HEK293 (cell line): ENCODE measurements around the gene TP73.

ENCODE experiments used
- CTCF ChIA-PET: fragments of 350-600 bp; formaldehyde crosslinking; extraction: SDS; loops from one replicate; lab custom pipeline; 2021; ENCODE audit warnings: antibody characterized with exemption; lab: Yijun Ruan, JAX
- POLR2A ChIA-PET: fragments of 300-600 bp; formaldehyde crosslinking; extraction: SDS; loops from one replicate; lab custom pipeline; 2020; ENCODE audit warnings: antibody characterized with exemption, inconsistent platforms; lab: Yijun Ruan, JAX
- H3K27ac ChIP-seq: fragments of 200-500 bp; sonication (Bioruptor generic); 2 replicates; pipeline ENCODE4 v1.5.1; 2014; ENCODE audit warnings: low read depth, low read length, control low read depth, inconsistent platforms; ENCODE audit errors: extremely low read depth
- H3K36me3 ChIP-seq, 2 experiments: fragments of 200-500 bp in 1 of 2; sonication (Bioruptor generic) in 1 of 2; 1 replicate in 1 of 2; 2 replicates in 1 of 2; pipeline ENCODE4 v1.5.1; 2014 to 2017; ENCODE audit warnings: inconsistent platforms in 2 of 2, low read length in 2 of 2; ENCODE audit not compliant: control insufficient read depth in 2 of 2, insufficient read depth in 1 of 2
- H3K4me1 ChIP-seq: fragments of 200-500 bp; sonication (Bioruptor generic); 2 replicates; pipeline ENCODE4 v1.5.1; 2014; ENCODE audit warnings: mild to moderate bottlenecking, low read length, inconsistent platforms; ENCODE audit not compliant: control insufficient read depth, insufficient read depth
- H3K4me3 ChIP-seq: 2 replicates; pipeline ENCODE4 v1.5.1; 2011; ENCODE audit warnings: low read depth, mild to moderate bottlenecking, control low read depth, low read length, moderate library complexity
- H3K9me3 ChIP-seq: fragments of 200-500 bp; sonication (Bioruptor generic); 2 replicates; pipeline ENCODE4 v1.5.1; 2014; ENCODE audit warnings: low read depth, low read length, inconsistent platforms; ENCODE audit not compliant: control insufficient read depth, insufficient read depth
- GLI4 ChIP-seq: fragments of 450-650 bp; formaldehyde crosslinking; IDR thresholded peaks from 2 replicates; pipeline ENCODE4 v1.5.1; 2016; ENCODE audit warnings: missing biosample characterization, missing genetic modification characterization
- GLIS2 ChIP-seq: fragments of 450-650 bp; formaldehyde crosslinking; IDR thresholded peaks from 2 replicates; pipeline ENCODE4 v1.5.1; 2016; ENCODE audit warnings: missing biosample characterization, missing genetic modification characterization
- HOXC10 ChIP-seq: sonication (generic); formaldehyde crosslinking; IDR thresholded peaks from 2 replicates; pipeline ENCODE4 v1.8.1; 2023; ENCODE audit warnings: mild to moderate bottlenecking, missing genetic modification reagents
- KLF1 ChIP-seq: fragments of 450-650 bp; formaldehyde crosslinking; IDR thresholded peaks from 2 replicates; pipeline ENCODE4 v1.5.1; 2016; ENCODE audit warnings: missing biosample characterization, missing genetic modification characterization
- KLF16 ChIP-seq: fragments of 450-650 bp; formaldehyde crosslinking; IDR thresholded peaks from 2 replicates; pipeline ENCODE4 v1.5.1; 2017; ENCODE audit warnings: missing biosample characterization, missing genetic modification characterization
- OSR2 ChIP-seq: fragments of 450-650 bp; formaldehyde crosslinking; IDR thresholded peaks from 2 replicates; pipeline ENCODE4 v1.5.1; 2016; ENCODE audit warnings: missing biosample characterization, missing genetic modification characterization
- SP3 ChIP-seq: fragments of 450-650 bp; formaldehyde crosslinking; IDR thresholded peaks from 2 replicates; pipeline ENCODE4 v1.5.1; 2016; ENCODE audit warnings: missing biosample characterization, missing genetic modification characterization
- SP7 ChIP-seq: fragments of 450-650 bp; formaldehyde crosslinking; IDR thresholded peaks from 2 replicates; pipeline ENCODE4 v1.5.1; 2016; ENCODE audit warnings: missing biosample characterization, missing genetic modification characterization
- TRIM28 ChIP-seq: IDR thresholded peaks from 2 replicates; pipeline ENCODE4 v1.6.1; 2011; ENCODE audit warnings: low read length, control low read depth, borderline replicate concordance
- YY1 ChIP-seq: fragments of 450-650 bp; formaldehyde crosslinking; IDR thresholded peaks from 2 replicates; pipeline ENCODE4 v1.5.1; 2018; ENCODE audit warnings: missing biosample characterization, missing genetic modification characterization
- ZBTB20 ChIP-seq: fragments of 450-650 bp; formaldehyde crosslinking; IDR thresholded peaks from 2 replicates; pipeline ENCODE4 v1.5.1; 2016; ENCODE audit warnings: missing biosample characterization, missing genetic modification characterization
- ZBTB6 ChIP-seq: fragments of 450-650 bp; formaldehyde crosslinking; IDR thresholded peaks from 2 replicates; pipeline ENCODE4 v1.5.1; 2017; ENCODE audit warnings: missing biosample characterization, missing genetic modification characterization
- ZBTB8A ChIP-seq: fragments of 450-650 bp; formaldehyde crosslinking; IDR thresholded peaks from 2 replicates; pipeline ENCODE4 v1.5.1; 2016; ENCODE audit warnings: missing biosample characterization, missing genetic modification characterization
- ZFHX2 ChIP-seq: fragments of 450-650 bp; formaldehyde crosslinking; conservative IDR thresholded peaks from 2 replicates; pipeline ENCODE4 v1.5.1; 2016; ENCODE audit warnings: missing biosample characterization, missing genetic modification characterization
- ZFP69B ChIP-seq: fragments of 450-650 bp; formaldehyde crosslinking; IDR thresholded peaks from 2 replicates; pipeline ENCODE4 v1.5.1; 2016; ENCODE audit warnings: missing biosample characterization, missing genetic modification characterization
- ZNF10 ChIP-seq: fragments of 450-650 bp; formaldehyde crosslinking; IDR thresholded peaks from 2 replicates; pipeline ENCODE4 v1.5.1; 2017; ENCODE audit warnings: missing biosample characterization, missing genetic modification characterization
- ZNF140 ChIP-seq: fragments of 450-650 bp; formaldehyde crosslinking; IDR thresholded peaks from 2 replicates; pipeline ENCODE4 v1.5.1; 2016; ENCODE audit warnings: missing biosample characterization, missing genetic modification characterization
- ZNF223 ChIP-seq: fragments of 450-650 bp; formaldehyde crosslinking; IDR thresholded peaks from 2 replicates; pipeline ENCODE4 v1.5.1; 2016; ENCODE audit warnings: missing biosample characterization, missing genetic modification characterization
- ZNF324 ChIP-seq: fragments of 450-650 bp; formaldehyde crosslinking; IDR thresholded peaks from 2 replicates; pipeline ENCODE4 v1.5.1; 2016; ENCODE audit warnings: missing biosample characterization, missing genetic modification characterization
- ZNF433 ChIP-seq: fragments of 450-650 bp; formaldehyde crosslinking; IDR thresholded peaks from 2 replicates; pipeline ENCODE4 v1.5.1; 2016; ENCODE audit warnings: missing biosample characterization, missing genetic modification characterization, low read depth
- ZNF544 ChIP-seq: fragments of 450-650 bp; formaldehyde crosslinking; IDR thresholded peaks from 2 replicates; pipeline ENCODE4 v1.5.0; 2017; ENCODE audit warnings: missing biosample characterization, missing genetic modification characterization
- ZNF558 ChIP-seq: fragments of 450-650 bp; formaldehyde crosslinking; IDR thresholded peaks from 2 replicates; pipeline ENCODE4 v1.5.1; 2016; ENCODE audit warnings: missing biosample characterization, missing genetic modification characterization
- ZNF596 ChIP-seq: fragments of 450-650 bp; IDR thresholded peaks from 2 replicates; pipeline ENCODE4 v1.5.0; 2018; ENCODE audit warnings: missing biosample characterization, mild to moderate bottlenecking, missing genetic modification characterization, moderate library complexity
- ZNF629 ChIP-seq: fragments of 450-650 bp; formaldehyde crosslinking; IDR thresholded peaks from 2 replicates; pipeline ENCODE4 v1.5.1; 2017; ENCODE audit warnings: missing biosample characterization, missing genetic modification characterization
- ZNF677 ChIP-seq: fragments of 450-650 bp; IDR thresholded peaks from 2 replicates; pipeline ENCODE4 v1.5.0; 2018; ENCODE audit warnings: missing biosample characterization, mild to moderate bottlenecking, missing genetic modification characterization, moderate library complexity
- ZNF707 ChIP-seq: fragments of 450-650 bp; formaldehyde crosslinking; IDR thresholded peaks from 2 replicates; pipeline ENCODE4 v1.5.1; 2016; ENCODE audit warnings: missing biosample characterization, missing genetic modification characterization
- ZNF747 ChIP-seq: fragments of 450-650 bp; formaldehyde crosslinking; IDR thresholded peaks from 2 replicates; pipeline ENCODE4 v1.5.1; 2016; ENCODE audit warnings: missing biosample characterization, missing genetic modification characterization
- ZSCAN30 ChIP-seq: fragments of 450-650 bp; IDR thresholded peaks from 2 replicates; pipeline ENCODE4 v1.5.1; 2018; ENCODE audit warnings: missing biosample characterization, mild to moderate bottlenecking, missing genetic modification characterization, moderate library complexity
- TF ChIP-seq, protein P1 (sequence below): fragments of 450-650 bp; formaldehyde crosslinking; IDR thresholded peaks from 2 replicates; pipeline ENCODE4; 2016; ENCODE audit warnings: missing biosample characterization, missing genetic modification characterization
- TF ChIP-seq, protein P2 (sequence below): fragments of 450-650 bp; formaldehyde crosslinking; IDR thresholded peaks from 2 replicates; pipeline ENCODE4 v1.5.1; 2016; ENCODE audit warnings: missing biosample characterization, missing genetic modification characterization
- TF ChIP-seq, protein P3 (sequence below): fragments of 450-650 bp; formaldehyde crosslinking; IDR thresholded peaks from 2 replicates; pipeline ENCODE4 v1.5.1; 2017; ENCODE audit warnings: missing biosample characterization, missing genetic modification characterization
- TF ChIP-seq, protein P4 (sequence below): fragments of 450-650 bp; formaldehyde crosslinking; optimal IDR thresholded peaks from 2 replicates; pipeline ENCODE3; 2016; ENCODE audit warnings: missing biosample characterization, mild to moderate bottlenecking, missing genetic modification characterization

Gene TP73

GRCh38 chr1:3668585-3669300 is 16.4 kb downstream of the TP73 start:
- CTCF ChIA-PET, result no interaction called here
- H3K9me3 ChIP-seq, result no peaks in the 10 kb centered on the region
- peaks cover 2% of the 10 kb centered on the region; the same call in 1 of the 2 replicates for H3K4me1 ChIP-seq
- no peak overlapping the region for H3K27ac ChIP-seq
- POLR2A ChIA-PET, result interaction anchor here (0.9 kb wide), 1 partner anchor 16 kb away, joined by 3 read pairs; no protein-coding TSS in a partner anchor
- H3K4me3 ChIP-seq, result no peak overlapping the region
- no peaks in the 10 kb centered on the region for H3K36me3 ChIP-seq
- TF ChIP-seq ZNF544 (tag by site-specific recombination) (no peak), ZSCAN30 (tag by site-specific recombination) (peak; percentile 94), SP7 (tag by site-specific recombination) (peak; percentile 48), ZNF223 (tag by site-specific recombination) (peak; percentile 9; the same call in 1 of the 2 replicates), YY1 (no peak), ZNF433 (tag by site-specific recombination) (no peak), ZBTB6 (tag by site-specific recombination) (peak; percentile 96), TRIM28 (0 out of 2 replicates have a peak, but pooled peaks have one; percentile 11), ZBTB20 (tag by site-specific recombination) (0 out of 2 replicates have a peak, but pooled peaks have one; percentile 14), ZNF10 (tag by site-specific recombination) (peak; percentile 64; the same call in 1 of the 2 replicates), HOXC10 (CRISPR knock-in tag) (no peak), SP3 (tag by site-specific recombination) (no peak), KLF1 (peak; percentile 46; the same call in 1 of the 2 replicates), ZNF629 (no peak), ZNF677 (no peak), GLI4 (tag by site-specific recombination) (no peak), ZNF140 (tag by site-specific recombination) (no peak), ZNF707 (tag by site-specific recombination) (no peak), ZNF558 (no peak), GLIS2 (peak; percentile 57; the same call in 1 of the 2 replicates), ZFP69B (tag by site-specific recombination) (0 out of 2 replicates have a peak, but pooled peaks have one; percentile 44), ZNF747 (tag by site-specific recombination) (no peak), ZNF596 (tag by site-specific recombination) (no peak), KLF16 (peak; percentile 58; the same call in 1 of the 2 replicates), ZBTB8A (tag by site-specific recombination) (peak; percentile 47; the same call in 1 of the 2 replicates), ZNF324 (tag by site-specific recombination) (no peak), ZFHX2 (tag by site-specific recombination) (peak; percentile 49), OSR2 (tag by site-specific recombination) (0 out of 2 replicates have a peak, but pooled peaks have one; percentile 51)
- TF ChIP-seq, protein P1, sequence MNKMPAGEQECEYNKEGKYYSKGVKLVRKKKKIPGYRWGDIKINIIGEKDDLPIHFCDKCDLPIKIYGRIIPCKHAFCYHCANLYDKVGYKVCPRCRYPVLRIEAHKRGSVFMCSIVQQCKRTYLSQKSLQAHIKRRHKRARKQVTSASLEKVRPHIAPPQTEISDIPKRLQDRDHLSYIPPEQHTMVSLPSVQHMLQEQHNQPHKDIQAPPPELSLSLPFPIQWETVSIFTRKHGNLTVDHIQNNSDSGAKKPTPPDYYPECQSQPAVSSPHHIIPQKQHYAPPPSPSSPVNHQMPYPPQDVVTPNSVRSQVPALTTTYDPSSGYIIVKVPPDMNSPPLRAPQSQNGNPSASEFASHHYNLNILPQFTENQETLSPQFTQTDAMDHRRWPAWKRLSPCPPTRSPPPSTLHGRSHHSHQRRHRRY, result no peak
- TF ChIP-seq, protein P2, sequence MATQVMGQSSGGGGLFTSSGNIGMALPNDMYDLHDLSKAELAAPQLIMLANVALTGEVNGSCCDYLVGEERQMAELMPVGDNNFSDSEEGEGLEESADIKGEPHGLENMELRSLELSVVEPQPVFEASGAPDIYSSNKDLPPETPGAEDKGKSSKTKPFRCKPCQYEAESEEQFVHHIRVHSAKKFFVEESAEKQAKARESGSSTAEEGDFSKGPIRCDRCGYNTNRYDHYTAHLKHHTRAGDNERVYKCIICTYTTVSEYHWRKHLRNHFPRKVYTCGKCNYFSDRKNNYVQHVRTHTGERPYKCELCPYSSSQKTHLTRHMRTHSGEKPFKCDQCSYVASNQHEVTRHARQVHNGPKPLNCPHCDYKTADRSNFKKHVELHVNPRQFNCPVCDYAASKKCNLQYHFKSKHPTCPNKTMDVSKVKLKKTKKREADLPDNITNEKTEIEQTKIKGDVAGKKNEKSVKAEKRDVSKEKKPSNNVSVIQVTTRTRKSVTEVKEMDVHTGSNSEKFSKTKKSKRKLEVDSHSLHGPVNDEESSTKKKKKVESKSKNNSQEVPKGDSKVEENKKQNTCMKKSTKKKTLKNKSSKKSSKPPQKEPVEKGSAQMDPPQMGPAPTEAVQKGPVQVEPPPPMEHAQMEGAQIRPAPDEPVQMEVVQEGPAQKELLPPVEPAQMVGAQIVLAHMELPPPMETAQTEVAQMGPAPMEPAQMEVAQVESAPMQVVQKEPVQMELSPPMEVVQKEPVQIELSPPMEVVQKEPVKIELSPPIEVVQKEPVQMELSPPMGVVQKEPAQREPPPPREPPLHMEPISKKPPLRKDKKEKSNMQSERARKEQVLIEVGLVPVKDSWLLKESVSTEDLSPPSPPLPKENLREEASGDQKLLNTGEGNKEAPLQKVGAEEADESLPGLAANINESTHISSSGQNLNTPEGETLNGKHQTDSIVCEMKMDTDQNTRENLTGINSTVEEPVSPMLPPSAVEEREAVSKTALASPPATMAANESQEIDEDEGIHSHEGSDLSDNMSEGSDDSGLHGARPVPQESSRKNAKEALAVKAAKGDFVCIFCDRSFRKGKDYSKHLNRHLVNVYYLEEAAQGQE, result no peak
- TF ChIP-seq, protein P3, sequence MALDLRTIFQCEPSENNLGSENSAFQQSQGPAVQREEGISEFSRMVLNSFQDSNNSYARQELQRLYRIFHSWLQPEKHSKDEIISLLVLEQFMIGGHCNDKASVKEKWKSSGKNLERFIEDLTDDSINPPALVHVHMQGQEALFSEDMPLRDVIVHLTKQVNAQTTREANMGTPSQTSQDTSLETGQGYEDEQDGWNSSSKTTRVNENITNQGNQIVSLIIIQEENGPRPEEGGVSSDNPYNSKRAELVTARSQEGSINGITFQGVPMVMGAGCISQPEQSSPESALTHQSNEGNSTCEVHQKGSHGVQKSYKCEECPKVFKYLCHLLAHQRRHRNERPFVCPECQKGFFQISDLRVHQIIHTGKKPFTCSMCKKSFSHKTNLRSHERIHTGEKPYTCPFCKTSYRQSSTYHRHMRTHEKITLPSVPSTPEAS (tag by site-specific recombination), result 0 out of 2 replicates have a peak, but pooled peaks have one; percentile 9
- TF ChIP-seq, protein P4, sequence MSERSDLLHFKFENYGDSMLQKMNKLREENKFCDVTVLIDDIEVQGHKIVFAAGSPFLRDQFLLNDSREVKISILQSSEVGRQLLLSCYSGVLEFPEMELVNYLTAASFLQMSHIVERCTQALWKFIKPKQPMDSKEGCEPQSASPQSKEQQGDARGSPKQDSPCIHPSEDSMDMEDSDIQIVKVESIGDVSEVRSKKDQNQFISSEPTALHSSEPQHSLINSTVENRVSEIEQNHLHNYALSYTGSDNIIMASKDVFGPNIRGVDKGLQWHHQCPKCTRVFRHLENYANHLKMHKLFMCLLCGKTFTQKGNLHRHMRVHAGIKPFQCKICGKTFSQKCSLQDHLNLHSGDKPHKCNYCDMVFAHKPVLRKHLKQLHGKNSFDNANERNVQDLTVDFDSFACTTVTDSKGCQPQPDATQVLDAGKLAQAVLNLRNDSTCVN (tag by site-specific recombination), result peak; percentile 22
